HepG2 (cell line): ENCODE results near the gene COLEC12. TPM values are rescaled to one million over a fixed set of nuclear protein-coding genes. Genes with fewer than 3 reads are reported as not detected.

Experiments used
- ATAC-seq: fragments of 200-7000 bp; cut with Tn5 transposase; 3 replicates; pipeline ENCODE4 v1.9.1; 2020; ENCODE audit warnings: mild to moderate bottlenecking, moderate library complexity
- BruUV-seq: library from RNA; stranded (reverse); fragments of 400-500 nt; replicated peaks from 2 replicates; lab custom pipeline; 2021; lab: Mats Ljungman, UMichigan
- CTCF ChIA-PET: fragments of 300-600 bp; formaldehyde crosslinking; extraction: SDS; loops from one replicate; lab custom pipeline; 2021; ENCODE audit warnings: low total read pairs, inconsistent platforms, low intra/inter-chr PET ratio; lab: Yijun Ruan, JAX
- POLR2A ChIA-PET: fragments of 350-600 bp; sonication (Branson Sonifier 250); formaldehyde crosslinking; loops from one replicate; lab custom pipeline; 2020; ENCODE audit warnings: antibody characterized with exemption, inconsistent platforms; lab: Yijun Ruan, JAX
- DNase-seq: peaks from one replicate; pipeline ENCODE4 v3.0.0-alpha.2; 2015; ENCODE audit warnings: low spot score
- FAIRE-seq: peaks from 3 replicates; lab custom pipeline; 2011; peaks lifted over from hg19 to GRCh38; lab: Jason Lieb, UNC
- H2AFZ ChIP-seq: one replicate; pipeline ENCODE4 v1.6.1; 2011; ENCODE audit warnings: low read length, inconsistent platforms
- H3K27ac ChIP-seq: fragments of 300-600 bp; 3 replicates; pipeline ENCODE4 v1.8.0; 2011; ENCODE audit warnings: mixed run types, mild to moderate bottlenecking, mixed read lengths, low read length, inconsistent platforms; ENCODE audit not compliant: insufficient read depth; ENCODE audit errors: extremely low read length
- H3K27me3 ChIP-seq, 2 experiments: fragments of 200-600 bp in 1 of 2; 2 replicates in 1 of 2; 3 replicates in 1 of 2; pipeline versions ENCODE4 v1.6.0 to v1.8.0; 2011; ENCODE audit warnings: low read length in 2 of 2, mild to moderate bottlenecking in 2 of 2, moderate library complexity in 2 of 2, inconsistent platforms in 1 of 2; ENCODE audit not compliant: insufficient read depth in 2 of 2, control insufficient read depth in 1 of 2
- H3K36me3 ChIP-seq, 2 experiments: fragments of 200-600 bp in 1 of 2; replicated peaks in 1 of 2; 2 replicates in 1 of 2; 3 replicates in 1 of 2; pipeline versions ENCODE4 v1.5.1 to v1.8.0; 2011; ENCODE audit warnings: low read length in 2 of 2, inconsistent platforms in 1 of 2; ENCODE audit not compliant: insufficient read depth in 2 of 2, control insufficient read depth in 1 of 2
- H3K4me1 ChIP-seq: 2 replicates; pipeline ENCODE4 v1.5.1; 2012; ENCODE audit warnings: low read length, inconsistent platforms; ENCODE audit not compliant: insufficient read depth
- H3K4me2 ChIP-seq: 2 replicates; pipeline ENCODE4 v1.6.0; 2011; ENCODE audit warnings: low read depth, low read length, inconsistent platforms
- H3K4me3 ChIP-seq, 3 experiments: fragments of 200-600 bp in 1 of 3; sonication (generic), shearing (Covaris generic) in 1 of 3; replicated peaks in 1 of 3; 2 replicates each; pipeline ENCODE4 v1.5.1; 2011 to 2016; ENCODE audit warnings: low read length in 3 of 3, inconsistent platforms in 2 of 3, low read depth in 2 of 3, mild to moderate bottlenecking in 2 of 3, control low read depth in 1 of 3, mixed read lengths in 1 of 3; ENCODE audit not compliant: insufficient read depth in 1 of 3
- H3K79me2 ChIP-seq: one replicate; pipeline ENCODE4 v1.6.1; 2011; ENCODE audit warnings: low read length, inconsistent platforms; ENCODE audit not compliant: insufficient read depth
- H3K9ac ChIP-seq: 2 replicates; pipeline ENCODE4 v1.6.0; 2011; ENCODE audit warnings: mild to moderate bottlenecking, low read depth, low read length, inconsistent platforms; ENCODE audit not compliant: insufficient read depth
- H3K9me3 ChIP-seq: 2 replicates; pipeline ENCODE4 v1.5.1; 2012; ENCODE audit warnings: mild to moderate bottlenecking, low read length
- H4K20me1 ChIP-seq: 2 replicates; pipeline ENCODE4 v1.6.0; 2011; ENCODE audit warnings: inconsistent platforms, mild to moderate bottlenecking, low read length, moderate library complexity; ENCODE audit not compliant: insufficient read depth
- E2F1 ChIP-seq: sonication (generic); formaldehyde crosslinking; IDR thresholded peaks from 2 replicates; pipeline ENCODE4 v1.5.0; 2020; ENCODE audit warnings: missing genetic modification reagents
- ETV5 ChIP-seq: IDR thresholded peaks from 2 replicates; pipeline ENCODE4 v1.6.1; 2018; ENCODE audit warnings: missing biosample characterization, missing genetic modification reagents, inconsistent platforms, borderline replicate concordance
- FOXM1 ChIP-seq: sonication (generic); formaldehyde crosslinking; IDR thresholded peaks from 2 replicates; pipeline ENCODE4 v1.5.0; 2020; ENCODE audit warnings: missing genetic modification reagents
- HBP1 ChIP-seq: IDR thresholded peaks from 2 replicates; pipeline ENCODE4 v1.6.1; 2016; ENCODE audit warnings: low read depth, control low read depth
- NFRKB ChIP-seq: fragments of 450-650 bp; IDR thresholded peaks from 2 replicates; pipeline ENCODE4 v1.6.1; 2017
- SOX6 ChIP-seq, 2 experiments: fragments of 450-650 bp in 1 of 2; sonication (generic) in 1 of 2; formaldehyde crosslinking in 1 of 2; IDR thresholded peaks; 2 replicates each; pipeline versions ENCODE4 v1.4.0 to v1.6.1; 2017 to 2020; ENCODE audit warnings: antibody characterized with exemption in 1 of 2, mild to moderate bottlenecking in 1 of 2, missing genetic modification reagents in 1 of 2
- TFE3 ChIP-seq: IDR thresholded peaks from 2 replicates; pipeline ENCODE4 v1.6.1; 2016
- ZFP82 ChIP-seq: sonication (generic); formaldehyde crosslinking; IDR thresholded peaks from 2 replicates; pipeline ENCODE4 v1.5.1; 2020; ENCODE audit warnings: mild to moderate bottlenecking, missing genetic modification reagents, borderline replicate concordance
- ZIK1 ChIP-seq: sonication (generic); formaldehyde crosslinking; IDR thresholded peaks from 2 replicates; pipeline ENCODE4 v1.5.0; 2020; ENCODE audit warnings: mild to moderate bottlenecking, low read depth, missing genetic modification reagents, borderline replicate concordance
- ZNF383 ChIP-seq: sonication (generic); formaldehyde crosslinking; IDR thresholded peaks from 2 replicates; pipeline ENCODE4 v1.4.0; 2020; ENCODE audit warnings: missing genetic modification reagents, mild to moderate bottlenecking, borderline replicate concordance
- ZNF432 ChIP-seq: sonication (generic); formaldehyde crosslinking; IDR thresholded peaks from 2 replicates; pipeline ENCODE4 v1.5.0; 2020; ENCODE audit warnings: missing genetic modification reagents, mild to moderate bottlenecking, borderline replicate concordance
- ZNF580 ChIP-seq: IDR thresholded peaks from 2 replicates; pipeline ENCODE4 v1.6.1; 2016; ENCODE audit warnings: low read depth, borderline replicate concordance
- ZNF766 ChIP-seq: sonication (generic); formaldehyde crosslinking; IDR thresholded peaks from 2 replicates; pipeline ENCODE4 v1.5.0; 2020; ENCODE audit warnings: missing genetic modification reagents, borderline replicate concordance
- WGBS: methylation state at CpG from one replicate; pipeline ENCODE4 v1.1.6; 2017; ENCODE audit warnings: low lambda C conversion rate; 5-methylcytosine and 5-hydroxymethylcytosine counted together
- in situ Hi-C: cut with HindIII; loops from 2 replicates; pipeline ENCODE4 v1.10.0; 2017; ENCODE audit warnings: low pct_unique_long_range_greater_than_20kb; ENCODE audit not compliant: extremely low pct_ligation_motif_present
- intact Hi-C: fragments of 100-400 bp; cut with micrococcal nuclease; formaldehyde crosslinking; loops from one replicate; pipeline ENCODE4 v1.10.0; 2022; ENCODE audit not compliant: unreplicated experiment
- polyA plus RNA-seq, 8 experiments: library from polyadenylated mRNA; depleted of rRNA in 3 of 8; stranded (reverse) in 7 of 8; unstranded in 1 of 8; fragments of >200 nt; fragmentation: Illumina TruSeq in 4 of 8; extraction: Trizol in 4 of 8; gene quantifications; 2 replicates each; pipeline versions ENCODE4 v1.2.1 to v1.2.3, GENCODE V29; 2011 to 2016; ENCODE audit warnings: low read depth in 4 of 8, missing spikeins in 1 of 8, mixed read lengths in 1 of 8; ENCODE audit not compliant: insufficient read depth in 1 of 8
- total RNA-seq, 5 experiments: library from RNA; depleted of rRNA; stranded (reverse); fragments of >200 nt; fragmentation: Illumina TruSeq; extraction: Trizol; gene quantifications; 2 replicates each; pipeline ENCODE4 v1.2.3, GENCODE V29; 2016; ENCODE audit warnings: low read depth in 1 of 5

The COLEC12 gene
- total and polyA plus RNA-seq, 2 of the 13 experiments (the other 11 are each of a cell fraction or from before 2014, with no cell fraction given): 0.02 to 0.11 TPM

GRCh38 chr18:334575-335132 lies 165.8 kb downstream of the COLEC12 start:
- DNase-seq (no peak), FAIRE-seq (no peak), ATAC-seq (no peak)
- Histone ChIP-seq H3K79me2 (no peaks in the 10 kb centered on the region), H3K27ac (no peak overlapping the region), H3K36me3 (no peaks in the 10 kb centered on the region), H4K20me1 (no peaks in the 10 kb centered on the region), H3K9me3 (no peaks in the 10 kb centered on the region), H3K27me3 (peaks cover 0 to 13% of the 10 kb centered on the region in 2 experiments; a peak in 1 of 5 replicates), H3K4me3 (no peak overlapping the region), H3K9ac (no peak overlapping the region), H3K4me2 (no peak overlapping the region), H3K4me1 (0 out of 2 replicates have a peak, but pooled peaks cover 6% of the 10 kb centered on the region), H2AFZ (no peak overlapping the region)
- TF ChIP-seq NFRKB (no peak), ZNF766 (no peak), ZNF432 (CRISPR knock-in tag) (no peak), ETV5 (CRISPR knock-in tag) (no peak), ZNF383 (no peak), SOX6 (IDR thresholded peaks at IDR 0.05) (no peak), SOX6 (CRISPR knock-in tag; IDR thresholded peaks at IDR 0.05) (no peak)
- no TSS peak for BruUV-seq
- intact Hi-C loops (no loop called here), in situ Hi-C loops (no loop called here)
- CTCF ChIA-PET: no interaction called here
- POLR2A ChIA-PET: no interaction called here
- WGBS: 98% methylated on average over 6 of the region's 15 CpGs

GRCh38 chr18:332721-333510 lies 167.6 kb downstream of the COLEC12 start:
- FAIRE-seq (no peak), DNase-seq (no peak), ATAC-seq (no peak)
- 66% methylated on average over 14 of the region's 14 CpGs for WGBS
- 0 out of 2 replicates have a peak, but pooled peaks cover 7% of the 10 kb centered on the region for H3K4me1 ChIP-seq
- no peak overlapping the region for H3K9ac ChIP-seq
- no peak overlapping the region for H3K4me3 ChIP-seq
- H4K20me1 ChIP-seq: no peaks in the 10 kb centered on the region
- H3K36me3 ChIP-seq: no peaks in the 10 kb centered on the region
- POLR2A ChIA-PET: no interaction called here
- no peak overlapping the region for H3K27ac ChIP-seq
- H3K9me3 ChIP-seq: no peaks in the 10 kb centered on the region
- H3K27me3 ChIP-seq: 0 out of 5 replicates have a peak, but pooled peaks cover 0 to 7% of the 10 kb centered on the region in 2 experiments
- no TSS peak for BruUV-seq
- intact Hi-C loops: no loop called here
- in situ Hi-C loops: no loop called here
- no peaks in the 10 kb centered on the region for H3K79me2 ChIP-seq
- H3K4me2 ChIP-seq: no peak overlapping the region
- CTCF ChIA-PET: no interaction called here
- no peak overlapping the region for H2AFZ ChIP-seq
- TF ChIP-seq ZNF580 (no peak), E2F1 (CRISPR knock-in tag) (no peak), ZIK1 (CRISPR knock-in tag) (no peak), FOXM1 (no peak), TFE3 (no peak), ZFP82 (CRISPR knock-in tag) (no peak), HBP1 (CRISPR knock-in tag) (no peak)
